GM21825 (cell line): Measurements from ENCODE around the gene NT5C2.
"Not testable (repeated sequence)": the region's sequence is repeated elsewhere in the genome, so short reads cannot be mapped to it uniquely, and the experiment has no call there.

ENCODE experiments used
- ATAC-seq: cut with Tn5 transposase; IDR thresholded peaks from one replicate; pipeline ENCODE4 v1.9.1; 2021; ENCODE audit warnings: mild to moderate bottlenecking, moderate library complexity; ENCODE audit not compliant: unreplicated experiment

Gene NT5C2

DNA sequence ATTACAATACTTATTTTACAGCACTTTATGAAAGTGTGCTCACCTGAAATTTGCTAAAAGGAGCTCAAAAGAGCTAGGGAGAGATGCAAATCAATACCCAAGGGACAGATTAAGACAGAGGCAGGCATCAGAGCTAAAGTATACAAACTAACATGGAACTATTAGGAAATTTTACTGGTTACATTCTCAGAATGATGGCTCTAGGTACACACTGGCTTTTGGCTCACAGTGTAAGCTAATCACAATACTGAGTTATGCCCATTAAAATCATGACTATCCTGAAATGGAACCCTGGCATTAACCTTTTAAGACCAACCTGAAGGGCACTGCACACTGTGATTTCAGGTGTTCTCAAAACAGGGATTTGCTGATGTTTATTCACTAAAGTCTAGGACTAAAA lies 98.1 kb downstream of the NT5C2 start:
- no peak for ATAC-seq

DNA sequence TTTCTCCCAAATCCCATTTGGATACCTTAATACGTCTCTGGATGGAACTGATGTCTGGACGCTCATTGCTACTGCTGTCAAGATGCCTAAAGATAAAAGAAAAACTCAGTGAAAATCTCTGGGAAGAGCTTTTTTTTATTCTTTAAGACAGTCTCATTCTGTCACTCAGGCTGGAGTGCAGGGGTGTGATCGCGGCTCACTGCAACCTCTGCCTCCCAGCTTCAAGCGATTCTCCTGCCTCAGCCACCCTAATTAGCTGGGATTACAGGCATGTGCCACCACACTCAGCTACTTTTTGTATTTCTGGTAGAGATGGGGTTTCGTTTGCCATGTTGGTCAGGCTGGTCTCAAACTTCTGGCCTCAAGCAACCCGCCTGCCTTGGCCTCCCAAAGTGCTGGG lies 102.2 kb downstream of the NT5C2 start:
- ATAC-seq = no peak

DNA sequence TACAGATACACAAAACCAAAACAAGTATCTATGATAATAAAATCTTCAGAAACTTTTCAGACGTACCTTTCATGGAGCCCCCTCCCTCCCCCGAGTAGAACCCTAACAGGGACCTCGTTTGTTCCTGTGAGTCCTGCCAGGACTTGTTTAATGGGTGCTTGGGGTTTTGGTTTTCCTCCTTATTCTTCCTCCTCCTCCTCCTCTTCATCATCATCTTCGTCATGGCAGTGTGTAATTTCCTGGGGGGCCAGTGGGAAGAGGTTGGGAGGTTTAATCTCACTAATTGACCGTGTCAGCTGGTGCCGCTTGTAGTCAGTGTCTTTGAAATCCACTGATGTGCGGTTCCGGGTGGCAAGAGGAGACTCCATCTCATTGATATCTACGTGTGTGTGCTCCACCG lies 103.6 kb downstream of the NT5C2 start:
- ATAC-seq = no peak

DNA sequence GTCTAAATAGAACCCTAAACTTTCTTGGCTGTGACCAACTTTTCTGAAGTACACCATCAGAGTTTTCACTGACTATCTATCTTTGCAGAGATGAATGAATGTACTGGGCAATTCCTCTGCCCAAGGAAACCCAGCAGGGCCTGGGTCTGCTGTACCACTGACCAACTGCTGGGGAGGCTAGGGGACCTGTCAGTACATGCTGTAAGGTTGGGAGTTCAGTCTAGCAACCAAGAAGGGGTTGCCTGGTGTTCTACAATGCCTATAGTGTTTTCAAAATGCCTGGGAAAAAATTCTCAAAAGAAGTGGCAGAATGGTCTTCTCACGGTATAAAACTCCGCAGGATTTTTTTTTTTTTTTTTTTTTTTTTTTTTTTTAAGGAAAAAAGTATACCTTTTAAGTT lies 106.3 kb downstream of the NT5C2 start:
- no peak for ATAC-seq

DNA sequence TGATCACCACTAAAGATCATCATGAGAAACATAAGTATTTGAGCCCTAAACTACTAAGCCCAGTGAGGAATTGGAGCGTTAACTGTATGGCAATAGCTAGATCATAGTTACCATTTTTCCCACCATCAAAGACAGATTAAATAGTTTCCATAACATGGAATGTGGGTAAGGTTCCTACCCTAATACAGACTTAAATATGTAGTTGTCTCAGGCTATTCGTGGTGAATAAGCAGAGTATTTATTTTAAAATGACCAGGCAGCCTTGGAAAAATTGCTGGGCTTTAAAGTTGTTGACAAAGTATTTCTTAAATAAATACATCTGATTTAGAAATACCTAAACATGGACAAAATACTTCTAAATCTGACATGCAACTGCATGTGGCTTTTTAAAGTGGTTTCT lies 106.8 kb downstream of the NT5C2 start:
- ATAC-seq = no peak

DNA sequence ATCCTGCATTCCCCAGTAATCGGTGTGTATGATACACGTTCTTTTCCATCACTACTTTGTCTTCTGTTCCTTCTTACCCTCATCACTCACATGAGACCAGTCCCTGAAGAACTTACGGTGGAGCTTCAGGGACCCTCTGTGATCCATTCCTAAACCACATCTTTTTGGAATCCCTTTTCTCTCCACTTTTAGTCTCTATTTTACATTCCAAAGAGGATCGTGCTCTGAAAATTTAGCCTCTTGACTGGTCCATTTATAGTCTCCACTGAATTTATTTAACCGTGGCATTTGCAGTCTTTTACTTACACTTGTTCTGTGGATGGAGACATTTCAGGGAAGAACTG lies 109.1 kb downstream of the NT5C2 start:
- no peak for ATAC-seq

DNA sequence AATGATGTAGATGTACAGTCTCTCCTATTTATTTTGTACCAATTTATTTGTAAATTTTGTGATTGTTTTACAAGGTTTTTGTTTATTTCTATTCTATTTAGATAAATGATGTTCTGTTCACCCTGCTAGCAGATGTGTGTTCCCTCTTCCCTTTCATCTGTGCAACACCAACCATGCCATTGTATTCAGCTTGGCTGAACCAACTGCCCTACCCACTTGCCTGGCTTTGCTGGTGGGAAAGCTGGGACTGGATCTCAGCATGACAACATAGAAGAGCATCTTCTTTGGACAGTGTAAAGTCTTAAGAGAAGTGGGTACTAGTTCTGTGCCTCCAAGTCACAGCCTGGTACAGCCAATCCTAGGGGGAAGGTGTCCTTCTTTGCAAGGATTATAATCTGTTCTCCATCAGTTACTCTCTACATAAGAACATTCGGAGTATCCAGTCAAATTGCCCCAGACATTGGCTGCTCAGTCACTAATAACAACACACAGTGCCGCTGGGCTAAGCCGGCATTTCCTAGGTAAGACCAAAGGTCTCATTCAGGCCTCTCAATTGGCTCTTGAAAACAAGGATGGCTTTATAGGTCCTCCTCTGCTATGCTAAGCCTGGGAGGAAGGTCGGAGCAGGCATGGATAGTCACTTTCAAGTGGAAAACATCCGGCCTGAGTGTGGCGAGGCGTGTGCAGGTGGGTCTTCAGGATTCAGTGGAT lies 109.7 kb downstream of the NT5C2 start:
- ATAC-seq = no peak

DNA sequence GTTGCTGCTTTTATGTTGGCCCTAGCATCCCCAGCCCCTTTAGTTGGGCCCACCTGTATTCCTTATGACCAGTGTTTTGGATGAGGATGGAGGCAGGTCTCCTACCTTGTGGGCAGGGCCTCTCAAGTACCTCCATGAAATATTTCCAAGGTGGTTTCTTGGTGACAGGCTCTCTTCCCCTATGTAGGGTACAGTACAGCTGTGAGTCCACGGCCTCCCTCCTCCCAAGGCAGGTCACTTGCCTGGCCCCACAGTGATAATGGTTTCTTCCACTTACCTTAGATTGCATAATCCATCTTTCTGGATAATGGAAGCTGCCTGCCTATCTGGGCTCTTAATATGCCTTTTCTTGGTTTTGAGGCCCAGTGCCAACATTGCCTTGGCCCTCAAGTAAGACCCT lies 110.4 kb downstream of the NT5C2 start:
- no peak for ATAC-seq

DNA sequence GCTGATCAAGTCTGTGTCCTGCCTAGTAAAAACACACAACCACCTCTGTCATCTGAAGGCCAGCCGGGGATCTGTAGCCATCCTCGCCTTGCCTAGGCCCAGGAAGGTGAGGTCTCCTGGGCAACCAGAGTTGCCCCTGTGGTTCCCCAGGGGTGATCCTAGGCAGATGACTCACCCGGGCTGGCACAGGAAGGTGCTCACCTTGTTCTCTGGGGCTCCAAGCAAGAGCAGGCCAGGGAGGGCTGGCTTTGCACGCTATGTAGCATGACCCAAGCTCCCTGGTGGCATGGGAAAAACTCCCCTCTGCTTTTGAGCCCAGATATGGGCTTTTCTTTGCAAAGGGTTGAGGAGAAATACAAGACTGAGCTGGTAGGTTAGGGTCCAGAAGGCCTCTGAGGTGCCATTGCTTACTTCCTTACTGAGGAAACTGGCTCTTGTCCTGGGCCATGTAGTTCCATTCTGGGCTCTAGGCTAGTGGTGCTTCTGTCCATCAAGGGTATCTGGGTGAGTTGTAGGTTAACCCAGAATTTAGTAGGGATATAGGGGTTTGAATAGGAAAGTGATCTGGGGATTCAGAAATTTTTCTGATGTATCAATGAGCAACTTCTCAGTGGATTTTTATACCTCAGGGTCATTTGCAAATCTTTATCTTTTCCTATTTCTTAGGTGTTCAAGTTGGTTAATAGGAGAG lies 112.0 kb downstream of the NT5C2 start:
- no peak for ATAC-seq

DNA sequence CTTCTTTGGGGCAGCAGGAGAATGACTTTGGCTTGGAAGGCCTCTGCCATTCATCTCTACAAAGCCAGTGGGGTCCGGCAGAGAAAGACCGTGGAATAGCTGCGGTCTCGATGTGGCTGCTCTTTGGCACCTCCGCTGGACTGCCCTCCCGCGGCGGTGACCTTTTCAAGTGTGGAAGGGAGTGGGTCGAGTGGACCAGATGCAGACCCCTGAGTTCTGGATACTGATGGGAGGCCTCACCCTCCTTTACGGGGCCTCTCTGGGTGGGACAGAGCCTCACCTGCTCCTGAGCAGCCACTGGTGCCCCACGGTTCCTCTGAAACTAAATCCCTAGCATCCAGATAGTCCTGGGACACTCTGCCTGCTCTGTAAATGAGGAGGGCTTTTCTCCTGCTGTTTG lies 113.1 kb downstream of the NT5C2 start:
- no peak for ATAC-seq

DNA sequence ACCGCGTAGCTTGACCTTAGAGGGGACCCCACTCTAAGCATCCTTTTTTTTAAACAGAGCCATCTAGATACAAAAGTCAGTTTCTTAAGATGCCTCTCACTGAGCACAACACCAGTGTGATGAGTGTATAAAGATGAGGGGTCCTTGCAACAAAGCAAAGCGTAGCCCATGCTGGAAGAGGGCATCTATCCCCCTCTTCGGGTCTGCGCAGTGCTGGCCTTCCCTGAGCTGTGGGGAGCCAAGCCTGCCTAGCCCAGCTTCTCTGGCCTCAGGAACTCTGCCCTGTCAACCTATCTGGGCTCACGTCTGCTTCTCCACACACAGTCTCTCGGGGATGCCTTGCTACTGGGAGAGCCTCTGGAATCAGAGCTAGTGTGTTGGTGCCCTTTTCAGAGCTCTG lies 114.0 kb downstream of the NT5C2 start:
- no peak for ATAC-seq

DNA sequence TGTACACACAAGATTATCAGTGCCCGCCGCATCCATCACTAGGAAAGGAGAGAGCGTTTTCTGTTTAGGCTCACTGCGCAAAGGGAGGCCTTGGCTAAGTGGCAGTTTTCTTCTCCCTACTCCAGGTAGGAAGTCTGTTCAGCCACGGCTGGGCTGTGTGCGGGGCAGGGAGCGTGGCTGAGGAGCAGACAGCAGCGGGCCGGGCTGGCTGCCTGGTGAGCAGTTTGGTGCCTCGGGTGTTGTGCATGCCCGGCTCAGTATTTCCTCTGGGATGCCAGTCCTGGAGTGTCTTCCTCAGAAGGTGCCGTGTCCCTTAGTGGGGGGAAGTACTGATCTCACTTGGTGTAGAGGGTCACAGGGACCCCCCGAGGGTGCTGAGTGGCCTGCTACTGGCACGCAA lies 114.4 kb downstream of the NT5C2 start:
- ATAC-seq = no peak

DNA sequence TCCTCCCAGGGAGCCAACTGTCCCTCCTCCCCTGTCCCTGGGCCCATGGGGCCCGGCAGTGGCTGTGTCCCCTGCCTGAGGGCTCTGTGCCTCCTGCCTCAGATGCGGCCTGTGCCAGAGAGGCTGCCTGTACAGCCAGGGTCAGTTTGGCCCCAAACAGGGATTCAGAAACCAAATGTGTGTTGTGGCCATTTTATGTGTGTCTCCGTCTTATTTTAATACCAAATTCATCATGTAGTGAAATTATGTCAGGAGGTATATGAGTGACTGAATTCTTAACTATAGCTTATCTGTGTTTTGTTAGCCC lies 114.8 kb downstream of the NT5C2 start:
- no peak for ATAC-seq

DNA sequence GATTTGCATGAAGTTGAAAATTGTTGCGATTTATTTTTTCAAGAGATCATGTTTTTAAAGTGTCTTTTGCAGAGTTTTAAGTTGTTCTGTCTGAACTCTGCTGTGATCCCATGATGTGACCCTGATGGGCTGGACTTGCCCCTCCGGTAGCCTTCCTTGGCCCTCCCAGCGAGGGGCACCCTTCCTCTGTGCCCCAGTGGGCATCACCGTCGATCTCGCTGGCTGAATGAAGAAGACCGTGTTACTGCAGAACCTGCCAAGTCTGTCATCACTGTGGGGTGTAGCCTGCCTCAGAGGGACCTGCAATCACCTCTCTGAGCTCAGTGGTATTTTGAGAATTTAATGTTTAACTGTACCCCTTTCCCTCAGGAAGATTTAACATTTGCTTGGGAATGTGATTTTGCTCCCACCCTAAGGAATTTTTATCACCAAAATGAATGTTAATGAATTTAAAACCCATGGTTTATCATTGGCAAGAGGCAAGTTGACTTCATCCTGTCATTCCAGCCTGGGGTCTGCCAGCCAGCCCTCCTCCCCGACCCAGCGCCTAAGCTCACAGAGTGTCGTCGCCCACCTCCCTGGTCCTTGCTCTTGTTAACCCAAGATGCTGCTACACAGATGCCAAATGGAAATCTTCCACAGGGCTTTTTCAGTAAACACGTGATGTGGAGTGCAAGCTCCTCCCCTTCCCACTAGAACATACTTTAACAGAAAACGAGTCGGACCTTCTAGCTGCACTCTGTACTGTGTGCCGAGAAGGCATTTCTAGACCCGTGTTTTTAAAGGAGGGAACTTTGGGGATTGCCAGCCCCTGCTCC lies 115.4 kb downstream of the NT5C2 start:
- no peak for ATAC-seq

DNA sequence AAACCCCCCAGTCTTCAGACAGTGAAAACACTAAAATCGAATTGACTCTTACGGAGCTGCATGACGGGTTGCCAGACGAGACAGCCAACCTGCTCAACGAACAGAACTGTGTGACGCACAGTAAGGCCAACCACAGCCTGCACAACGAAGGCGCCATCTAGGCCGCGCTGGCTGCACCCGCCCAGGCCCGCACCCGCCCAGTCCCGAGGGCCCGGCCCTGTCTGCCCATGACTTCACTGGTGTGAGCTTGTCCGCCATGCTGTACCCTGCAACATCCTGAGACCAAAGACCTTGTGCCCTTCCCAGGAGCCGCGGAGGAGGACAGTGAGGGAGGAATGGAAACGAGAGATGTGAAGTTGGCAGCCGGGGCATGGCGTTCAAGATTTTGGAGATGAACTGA lies 116.1 kb downstream of the NT5C2 start:
- no peak for ATAC-seq

DNA sequence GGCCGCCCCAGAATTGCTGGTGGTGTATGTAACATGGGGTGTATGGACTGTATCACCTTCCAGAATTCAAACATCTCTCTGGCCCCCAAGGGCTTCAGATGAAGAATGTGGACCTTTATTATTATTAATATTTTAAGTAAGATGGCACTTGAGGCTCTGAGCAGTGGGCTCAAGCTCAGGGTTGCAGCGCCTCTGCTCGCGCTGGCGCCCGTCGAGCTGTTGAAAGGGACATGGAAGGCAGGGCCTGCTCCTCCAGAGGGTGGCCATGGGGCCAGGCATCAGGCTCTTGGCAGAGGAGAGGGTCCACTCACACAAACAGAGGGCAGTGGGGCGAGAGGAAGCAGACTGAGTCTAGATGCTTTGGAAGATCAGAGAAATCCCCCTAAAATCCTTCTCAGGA lies 120.2 kb downstream of the NT5C2 start:
- ATAC-seq = no peak

DNA sequence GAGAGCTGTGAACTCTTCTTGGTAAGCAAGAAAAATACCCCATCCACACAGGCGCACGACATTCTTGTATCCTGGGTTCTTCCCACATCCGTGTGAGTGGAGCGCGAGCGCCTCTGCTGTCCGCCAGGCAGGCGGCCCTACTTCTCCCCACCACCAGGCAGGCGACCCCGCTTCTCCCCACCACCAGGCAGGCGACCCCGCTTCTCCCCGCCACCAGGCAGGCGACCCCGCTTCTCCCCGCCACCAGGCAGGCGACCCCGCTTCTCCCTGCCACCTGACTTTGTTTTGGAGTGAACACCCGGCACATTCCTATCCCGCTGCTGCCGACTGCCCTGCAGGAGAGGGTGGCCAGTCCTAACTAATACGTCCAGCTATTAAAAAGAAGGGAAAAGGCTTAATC lies 120.8 kb downstream of the NT5C2 start:
- ATAC-seq = no peak

DNA sequence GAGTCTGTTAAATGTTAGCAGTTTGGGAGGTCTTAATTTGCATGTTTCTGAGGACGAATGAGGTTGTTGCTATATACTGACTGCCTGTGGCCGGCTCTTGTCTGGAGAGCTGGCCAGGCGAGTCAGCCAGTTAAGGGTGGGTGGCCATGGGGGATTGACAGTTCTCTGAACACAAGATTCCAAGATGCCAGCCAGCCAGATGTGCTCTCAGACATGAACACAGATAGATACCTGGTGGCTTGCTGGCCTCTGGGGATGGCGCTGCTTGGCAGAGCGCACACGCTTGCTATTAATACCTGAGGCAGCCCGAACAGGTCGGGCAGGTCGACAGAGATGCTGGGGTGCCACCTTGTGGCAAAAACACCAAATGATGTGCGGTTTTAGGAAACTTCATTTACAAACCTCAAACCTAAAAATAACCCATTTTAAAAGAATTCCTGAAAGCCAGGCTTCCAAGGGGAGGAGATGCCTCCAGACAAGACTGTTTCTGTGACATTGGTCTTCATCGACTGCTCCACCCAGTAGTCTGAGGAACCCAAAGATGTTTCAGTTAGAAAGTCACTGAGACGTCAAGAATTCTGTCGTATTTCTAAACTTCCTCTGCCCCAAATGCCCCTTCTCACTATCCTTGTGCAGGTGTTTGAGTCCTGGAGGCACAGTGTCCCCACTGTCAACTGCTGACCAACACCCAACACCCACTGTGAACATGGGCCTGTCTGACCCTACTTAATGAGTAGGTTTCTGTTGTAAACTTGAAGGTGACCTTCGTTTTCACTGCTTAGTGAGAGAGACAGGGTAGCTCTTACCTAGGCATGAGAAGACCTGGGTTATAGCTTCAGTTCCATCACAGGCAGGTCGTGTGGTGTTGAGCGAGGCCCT lies 123.4 kb downstream of the NT5C2 start:
- ATAC-seq = peak; percentile 63

DNA sequence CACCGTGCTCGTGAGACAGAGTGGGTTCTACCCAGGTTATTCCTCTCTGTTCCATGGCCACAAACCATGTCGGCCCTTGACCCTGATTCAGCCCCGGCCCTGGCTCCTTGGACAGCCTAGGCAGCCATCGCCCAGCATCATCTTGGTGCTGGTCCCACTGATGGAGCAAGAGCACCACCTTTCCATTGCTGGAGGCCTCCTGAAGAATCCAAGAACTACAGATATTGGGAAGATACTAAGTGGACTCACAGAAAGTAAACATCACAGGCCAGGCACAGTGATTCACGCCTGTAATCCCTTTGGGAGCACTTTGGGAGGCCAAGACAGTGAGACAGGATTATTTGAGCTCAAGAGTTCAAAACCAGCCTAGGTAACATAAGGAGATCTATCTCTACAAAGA lies 125.1 kb downstream of the NT5C2 start:
- ATAC-seq = no peak

DNA sequence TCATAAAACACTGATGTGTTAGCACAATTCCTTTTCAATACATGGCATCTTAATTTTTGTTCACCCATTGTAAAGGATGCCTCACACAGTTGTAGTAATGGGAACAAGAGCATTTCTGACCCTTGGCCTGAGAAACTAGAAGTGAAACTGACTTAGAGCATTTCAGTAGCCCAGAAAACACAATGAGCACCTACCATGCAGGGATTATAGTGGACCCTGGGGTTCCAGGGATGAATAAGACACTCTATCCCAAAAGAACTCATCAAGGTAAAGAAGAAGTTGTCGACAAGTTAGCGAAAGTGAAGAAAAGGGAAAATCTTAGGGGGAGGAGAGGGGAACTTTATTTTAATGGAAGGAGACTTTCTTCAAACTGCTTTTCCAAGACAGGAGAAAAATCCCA lies 125.6 kb downstream of the NT5C2 start:
- no peak for ATAC-seq

DNA sequence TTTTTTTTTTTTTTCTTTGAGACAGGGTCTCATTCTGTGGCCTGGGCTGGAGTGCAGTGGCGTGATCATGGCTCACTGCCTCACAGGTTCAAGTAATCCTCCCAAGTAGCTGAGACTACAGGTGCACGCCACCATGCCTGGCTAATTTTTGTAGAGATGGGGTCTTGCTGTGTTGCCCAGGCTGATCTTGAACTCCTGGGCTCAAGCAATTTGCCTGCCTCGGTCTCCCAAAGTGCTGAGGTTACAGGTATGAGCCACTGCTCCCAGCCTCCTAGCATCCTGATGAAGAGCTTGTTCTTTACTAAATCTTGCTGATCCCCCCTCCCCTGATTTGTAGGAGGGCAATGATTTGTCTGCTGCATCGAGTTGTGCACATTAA lies 126.0 kb downstream of the NT5C2 start:
- not testable (repeated sequence) for ATAC-seq
